Measurements from ENCODE around the gene KCNK13. TPM values are rescaled to one million over a fixed set of nuclear protein-coding genes. Genes with fewer than 3 reads are reported as not detected.

Gene KCNK13
- not detected in 2 replicates for total RNA-seq

DNA sequence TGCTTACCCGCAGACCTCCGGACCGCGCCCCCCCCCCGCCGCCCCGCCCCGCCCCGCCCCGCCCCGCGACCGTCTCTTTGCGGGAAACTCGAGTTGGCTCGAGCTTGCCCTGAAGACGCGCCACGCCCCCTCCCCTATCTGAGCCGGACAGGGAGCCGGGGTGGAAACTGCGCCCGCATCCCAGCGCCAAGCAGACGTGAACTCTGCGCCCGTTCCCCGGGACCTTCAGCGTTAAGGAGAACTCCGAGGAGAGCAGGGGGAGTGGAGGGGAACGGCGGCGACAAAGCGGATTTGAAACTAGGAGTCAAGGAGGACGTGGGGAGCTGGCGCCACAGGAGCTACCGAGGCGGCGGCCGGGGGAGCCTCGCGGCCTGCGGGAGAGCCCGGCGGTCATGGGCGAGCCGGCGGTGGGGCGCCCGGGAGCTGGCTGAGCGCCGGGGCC lies at the start of gene KCNK13:
Gene KCNK13 (plus strand): TSS at position 310 of the 442 bp plus-strand sequence. CDS start 212 bp downstream, outside the sequence.

Other genes with a start within 250 kb of the KCNK13 start
- 8.7 and 9.4 TPM in 2 replicates for gene EFCAB11, start 107.3 kb upstream of the KCNK13 start, total RNA-seq
- gene TDP1, start 106.1 kb upstream of the KCNK13 start, total RNA-seq = 24.5 and 36.6 TPM in 2 replicates
- 146 and 219 TPM in 2 replicates for gene PSMC1, start 194.6 kb downstream of the KCNK13 start, total RNA-seq

Measured in hair follicular keratinocyte (primary cell).